HG03558 (cell line): ENCODE data around the gene ACSM6.
"Not testable (repeated sequence)": the region's sequence is repeated elsewhere in the genome, so short reads cannot be mapped to it uniquely, and the experiment has no call there.

Experiments used
- ATAC-seq: cut with Tn5 transposase; IDR thresholded peaks from one replicate; pipeline ENCODE4 v1.9.1; 2021; ENCODE audit warnings: moderate number of reproducible peaks; ENCODE audit not compliant: unreplicated experiment; ENCODE audit errors: extremely low read depth

The ACSM6 gene

GRCh38 chr10:95193944-95194343 lies at the start of gene ACSM6:
Gene ACSM6, plus strand, starts transcription at chr10:95194238. Its CDS starts 248 bp downstream, at chr10:95194486.
- no peak for ATAC-seq

GRCh38 chr10:95168694-95169093 lies 25.3 kb upstream of the ACSM6 start:
- ATAC-seq: no peak

- no peak for ATAC-seq
Observed at GRCh38 chr10:95169522-95169921, 24.5 kb upstream of the ACSM6 start.

- no peak for ATAC-seq
Observed at GRCh38 chr10:95170790-95171189, 23.2 kb upstream of the ACSM6 start.

- no peak for ATAC-seq
Observed at GRCh38 chr10:95171336-95171735, 22.7 kb upstream of the ACSM6 start.

- ATAC-seq: no peak
Observed at GRCh38 chr10:95172851-95173250, 21.2 kb upstream of the ACSM6 start.

- no peak for ATAC-seq
Observed at GRCh38 chr10:95176101-95176500, 17.9 kb upstream of the ACSM6 start.

- no peak for ATAC-seq
Observed at GRCh38 chr10:95177429-95177828, 16.6 kb upstream of the ACSM6 start.

GRCh38 chr10:95178266-95178665 lies 15.8 kb upstream of the ACSM6 start:
- ATAC-seq: no peak

GRCh38 chr10:95178797-95179196 lies 15.2 kb upstream of the ACSM6 start:
- no peak for ATAC-seq

GRCh38 chr10:95181726-95182125 lies 12.3 kb upstream of the ACSM6 start:
- no peak for ATAC-seq

GRCh38 chr10:95183271-95184230 lies 10.5 kb upstream of the ACSM6 start:
- ATAC-seq: peak; percentile 90

GRCh38 chr10:95187617-95188016 lies 6.4 kb upstream of the ACSM6 start:
- ATAC-seq: no peak

- ATAC-seq: no peak
Observed at GRCh38 chr10:95188593-95188992, 5.4 kb upstream of the ACSM6 start.

- no peak for ATAC-seq
Observed at GRCh38 chr10:95196046-95196445, 2.0 kb downstream of the ACSM6 start.

GRCh38 chr10:95201736-95202135 lies 7.7 kb downstream of the ACSM6 start:
- no peak for ATAC-seq

- not testable (repeated sequence) for ATAC-seq
Observed at GRCh38 chr10:95202865-95203264, 8.8 kb downstream of the ACSM6 start.

- no peak for ATAC-seq
Observed at GRCh38 chr10:95208702-95209391, 14.8 kb downstream of the ACSM6 start.

GRCh38 chr10:95209509-95210127 lies 15.6 kb downstream of the ACSM6 start:
- ATAC-seq: no peak

- ATAC-seq: no peak
Observed at GRCh38 chr10:95211606-95212279, 17.7 kb downstream of the ACSM6 start.
